Adrenal gland (tissue), 5 donors: ENCODE results near the gene HPSE2.

ENCODE experiments used
- CTCF ChIP-seq, 6 experiments: fragments of 450-650 bp in 4 of 6; fragments of 200-600 bp in 2 of 6; sonication (generic) in 1 of 6; IDR thresholded peaks; 1 replicate in 5 of 6; 2 replicates in 1 of 6; pipeline versions ENCODE4 v1.5.1 to v1.8.0; 2016 to 2021; ENCODE audit warnings: antibody characterized with exemption in 6 of 6, mild to moderate bottlenecking in 2 of 6, moderate library complexity in 1 of 6
- POLR2A ChIP-seq, 2 donors: fragments of 450-650 bp; IDR thresholded peaks; one replicate each; pipeline ENCODE4 v1.6.1; 2017; ENCODE audit warnings: antibody characterized with exemption in 2 of 2, mild to moderate bottlenecking in 2 of 2, moderate library complexity in 1 of 2
- donor health status: DM: no; HTN: no; CAD: no.

GRCh38 chr10:98649170-98649569 lies 586.5 kb downstream of the HPSE2 start:
- no peak for TF ChIP-seq POLR2A (IDR thresholded peaks at IDR 0.05)
- TF ChIP-seq CTCF (IDR thresholded peaks at IDR 0.05), result no peak
